ENCODE measurements around the gene PRR29. TPM values are rescaled to one million over a fixed set of nuclear protein-coding genes. Genes with fewer than 3 reads are reported as not detected.
A peak's percentile ranks its signal among the peaks of the same experiment; 100 is the strongest.

Gene PRR29
- total and polyA plus RNA-seq, 7 donors = 0.22 to 0.60 TPM; not detected in 5

DNA sequence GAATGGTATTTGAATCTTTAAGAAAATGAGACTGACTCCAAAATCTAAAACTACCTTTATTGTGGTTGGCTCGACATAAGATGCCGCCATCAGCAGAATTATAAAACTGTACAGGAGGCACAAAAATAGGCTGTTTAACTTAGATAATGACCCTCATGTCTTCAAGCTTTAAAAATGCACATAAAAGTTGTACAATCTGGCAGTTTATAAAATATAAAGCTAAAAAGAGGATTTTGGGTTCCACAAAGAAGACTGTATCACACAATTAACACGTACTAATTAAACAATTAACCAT is 40.9 kb downstream of the PRR29 start:
- 95 to 97% methylated on average over 3 of the region's 3 CpGs for WGBS, 2 donors
- Histone ChIP-seq H3K27me3 (no peaks in the 10 kb centered on the region), H3K4me3 (no peak overlapping the region), H3K9me3 (no peaks in the 10 kb centered on the region), H3K36me3 (peaks cover under 1 to 26% (median 11%) of the 10 kb centered on the region in 4 donors), H3K27ac (no peak overlapping the region), H3K4me1 (no peaks in the 10 kb centered on the region)
- no peak for DNase-seq
- intact Hi-C loops (cut with DNase I) = no loop called here
- no peak for TF ChIP-seq EP300 (IDR thresholded peaks at IDR 0.05)

DNA sequence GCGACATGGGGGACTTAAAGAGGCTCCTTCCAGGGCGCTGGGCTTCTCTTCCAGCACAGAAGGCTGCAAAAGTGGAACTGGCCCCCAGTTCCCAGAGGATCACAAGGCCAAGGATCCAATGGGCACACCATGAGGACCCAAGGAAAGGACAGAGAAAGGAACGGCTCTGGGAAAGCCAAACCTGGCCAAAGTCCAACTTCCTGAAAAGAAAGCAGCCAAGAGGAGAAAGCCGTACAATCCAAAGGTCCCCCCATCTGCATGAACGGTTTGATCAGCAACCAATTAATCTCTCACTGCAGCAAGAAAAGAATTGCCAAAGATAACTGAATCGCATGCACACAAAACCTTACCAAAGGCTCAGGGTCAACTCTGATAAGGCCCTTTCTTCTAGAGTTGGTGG is 42.1 kb downstream of the PRR29 start:
- Histone ChIP-seq H3K27me3 (no peaks in the 10 kb centered on the region), H3K36me3 (peaks cover 12 to 38% (median 22%) of the 10 kb centered on the region in 4 donors), H3K4me3 (no peak overlapping the region), H3K9me3 (no peaks in the 10 kb centered on the region), H3K27ac (no peak overlapping the region), H3K4me1 (no peaks in the 10 kb centered on the region)
- 45 to 65% methylated on average over 6 of the region's 6 CpGs for WGBS, 2 donors
- TF ChIP-seq POLR2AphosphoS5 (IDR thresholded peaks at IDR 0.05) (no peak), EP300 (IDR thresholded peaks at IDR 0.05) (no peak), POLR2A (IDR thresholded peaks at IDR 0.05) (no peak)
- TF ChIP-seq, protein P1, sequence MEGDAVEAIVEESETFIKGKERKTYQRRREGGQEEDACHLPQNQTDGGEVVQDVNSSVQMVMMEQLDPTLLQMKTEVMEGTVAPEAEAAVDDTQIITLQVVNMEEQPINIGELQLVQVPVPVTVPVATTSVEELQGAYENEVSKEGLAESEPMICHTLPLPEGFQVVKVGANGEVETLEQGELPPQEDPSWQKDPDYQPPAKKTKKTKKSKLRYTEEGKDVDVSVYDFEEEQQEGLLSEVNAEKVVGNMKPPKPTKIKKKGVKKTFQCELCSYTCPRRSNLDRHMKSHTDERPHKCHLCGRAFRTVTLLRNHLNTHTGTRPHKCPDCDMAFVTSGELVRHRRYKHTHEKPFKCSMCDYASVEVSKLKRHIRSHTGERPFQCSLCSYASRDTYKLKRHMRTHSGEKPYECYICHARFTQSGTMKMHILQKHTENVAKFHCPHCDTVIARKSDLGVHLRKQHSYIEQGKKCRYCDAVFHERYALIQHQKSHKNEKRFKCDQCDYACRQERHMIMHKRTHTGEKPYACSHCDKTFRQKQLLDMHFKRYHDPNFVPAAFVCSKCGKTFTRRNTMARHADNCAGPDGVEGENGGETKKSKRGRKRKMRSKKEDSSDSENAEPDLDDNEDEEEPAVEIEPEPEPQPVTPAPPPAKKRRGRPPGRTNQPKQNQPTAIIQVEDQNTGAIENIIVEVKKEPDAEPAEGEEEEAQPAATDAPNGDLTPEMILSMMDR (IDR thresholded peaks at IDR 0.05) = no peak
- peak; percentile 39 for DNase-seq
- intact Hi-C loops (cut with DNase I) = no loop called here

DNA sequence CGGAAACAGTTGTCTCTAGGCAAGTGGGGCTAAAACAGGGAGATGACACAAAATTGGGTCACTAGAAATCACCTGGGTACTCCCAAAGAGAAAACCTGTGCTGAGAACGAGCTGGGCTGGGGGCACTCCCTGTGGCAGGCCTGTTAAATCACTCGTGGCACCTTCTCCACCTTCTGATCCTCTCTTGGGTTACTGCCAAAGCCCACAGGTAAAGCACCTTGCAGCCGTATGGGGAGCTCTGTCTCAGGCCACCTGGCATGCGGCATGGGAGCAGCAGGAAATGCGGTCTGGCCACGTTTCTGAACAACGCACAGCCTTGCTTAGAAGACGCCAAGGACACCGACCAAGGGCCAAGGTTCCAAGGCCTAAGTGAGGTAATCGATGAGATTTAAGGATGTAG is 43.8 kb downstream of the PRR29 start:
- H3K4me3 ChIP-seq = no peak overlapping the region
- no peaks in the 10 kb centered on the region for H3K27me3 ChIP-seq
- intact Hi-C loops (cut with DNase I) = no loop called here
- H3K4me1 ChIP-seq = no peaks in the 10 kb centered on the region
- TF ChIP-seq POLR2AphosphoS5 (IDR thresholded peaks at IDR 0.05) = no peak
- TF ChIP-seq EP300 (IDR thresholded peaks at IDR 0.05) = no peak
- no peak for TF ChIP-seq POLR2A (IDR thresholded peaks at IDR 0.05)
- TF ChIP-seq, protein P1 (IDR thresholded peaks at IDR 0.05) = no peak
- DNase-seq = peak; percentile 32
- H3K36me3 ChIP-seq = peaks cover 18 to 55% (median 34%) of the 10 kb centered on the region in 4 donors
- 69% methylated on average over 11 of the region's 11 CpGs for WGBS, 2 donors
- H3K27ac ChIP-seq = no peak overlapping the region
- H3K9me3 ChIP-seq = no peaks in the 10 kb centered on the region

DNA sequence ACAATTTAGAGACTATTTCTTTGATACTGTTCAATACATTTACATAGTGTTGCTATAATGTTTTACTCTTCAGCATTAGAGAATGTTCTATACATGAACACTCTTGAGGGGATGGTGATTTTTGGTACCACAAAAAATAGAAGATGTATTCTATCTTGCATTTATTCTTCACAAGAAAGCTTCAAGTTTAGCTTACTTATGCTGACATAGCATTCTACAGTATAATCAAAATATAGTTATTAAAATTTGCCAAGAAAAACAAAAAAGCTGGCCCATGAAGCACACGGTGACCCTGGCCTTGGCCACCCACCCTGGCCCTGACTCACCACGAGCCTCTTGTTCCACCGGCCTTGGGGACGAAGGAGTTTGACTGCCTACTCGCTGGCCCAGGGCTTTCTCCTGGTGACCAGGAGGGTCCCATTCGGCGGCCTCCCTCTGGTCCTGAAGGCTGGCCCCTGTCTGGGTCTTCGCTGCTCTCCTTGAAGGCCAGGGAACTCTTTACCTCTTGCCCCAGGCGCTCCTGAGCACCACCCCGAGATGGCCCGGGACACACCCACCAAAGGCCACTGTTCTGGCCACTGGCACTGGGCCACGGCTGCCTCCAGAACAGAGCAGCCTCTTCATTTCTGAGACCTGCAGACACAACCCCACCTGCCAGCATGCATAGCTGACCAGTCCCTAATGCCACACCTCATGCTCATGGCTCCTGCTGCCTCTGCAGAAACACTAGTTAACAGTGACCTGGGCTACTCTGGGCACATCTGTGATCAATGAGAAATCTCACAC is 44.7 kb downstream of the PRR29 start:
- intact Hi-C loops (cut with DNase I) = no loop called here
- WGBS, 2 donors = 91 to 94% methylated on average over 12 of the region's 12 CpGs
- Histone ChIP-seq H3K27me3 (no peaks in the 10 kb centered on the region), H3K4me1 (no peaks in the 10 kb centered on the region), H3K9me3 (no peaks in the 10 kb centered on the region), H3K4me3 (no peak overlapping the region), H3K36me3 (peaks cover 18 to 63% (median 39%) of the 10 kb centered on the region in 4 donors), H3K27ac (no peak overlapping the region)
- DNase-seq = no peak
- TF ChIP-seq POLR2AphosphoS5 (IDR thresholded peaks at IDR 0.05) = no peak

DNA sequence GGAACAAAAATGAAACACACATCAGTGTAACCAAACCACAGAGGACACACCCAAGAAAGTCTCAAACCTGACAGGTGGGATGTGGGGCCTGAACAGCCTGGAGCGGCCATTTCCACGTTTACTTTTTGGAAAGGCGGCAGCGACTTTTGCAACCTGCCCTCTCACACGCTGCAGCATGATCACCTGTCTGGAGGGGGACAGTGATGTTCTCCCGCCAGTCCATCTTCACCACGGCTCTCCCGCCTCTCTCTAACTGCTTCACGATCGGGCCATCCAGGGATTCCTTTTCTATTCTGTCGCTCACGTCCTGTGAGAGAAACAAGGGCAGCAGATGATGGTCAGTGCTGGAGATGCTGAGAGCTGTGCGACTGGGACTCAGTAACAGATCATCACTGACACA is 47.0 kb downstream of the PRR29 start:
- no peaks in the 10 kb centered on the region for H3K4me1 ChIP-seq
- no peak overlapping the region for H3K27ac ChIP-seq
- TF ChIP-seq POLR2AphosphoS5 (IDR thresholded peaks at IDR 0.05) (no peak), EP300 (IDR thresholded peaks at IDR 0.05) (no peak)
- TF ChIP-seq, protein P1 (IDR thresholded peaks at IDR 0.05) = no peak
- intact Hi-C loops (cut with DNase I) = no loop called here
- H3K4me3 ChIP-seq = no peak overlapping the region
- no peaks in the 10 kb centered on the region for H3K27me3 ChIP-seq
- no peaks in the 10 kb centered on the region for H3K9me3 ChIP-seq
- DNase-seq = no peak
- peaks cover 18 to 76% (median 46%) of the 10 kb centered on the region in 4 donors for H3K36me3 ChIP-seq
- 87 to 88% methylated on average over 13 of the region's 13 CpGs for WGBS, 2 donors

DNA sequence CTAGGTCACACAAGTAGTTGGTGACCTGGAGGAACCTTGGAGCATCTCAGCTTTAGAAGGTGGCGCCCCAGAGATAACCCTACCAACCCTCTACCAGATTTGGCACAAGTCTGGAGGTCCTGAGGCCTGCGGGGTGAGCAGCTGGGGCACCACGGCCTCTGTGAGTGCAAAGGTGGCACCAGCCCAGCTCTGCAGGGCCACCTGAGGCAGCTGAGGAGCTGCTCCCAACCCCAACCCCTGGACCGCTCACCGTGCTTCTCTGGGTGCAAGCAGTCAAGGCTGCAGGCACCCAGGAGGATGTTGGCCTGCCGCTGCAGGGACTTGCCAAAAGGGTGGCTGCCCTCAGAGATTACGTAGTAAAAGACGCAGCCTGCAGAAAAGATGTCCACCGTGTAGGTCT is 50.7 kb downstream of the PRR29 start:
- TF ChIP-seq EP300 (IDR thresholded peaks at IDR 0.05) = no peak
- no peak for TF ChIP-seq POLR2AphosphoS5 (IDR thresholded peaks at IDR 0.05)
- TF ChIP-seq, protein P1 (IDR thresholded peaks at IDR 0.05) = no peak
- no peak for TF ChIP-seq POLR2A (IDR thresholded peaks at IDR 0.05)
- no peak for DNase-seq
- WGBS, 2 donors = 94 to 96% methylated on average over 9 of the region's 9 CpGs
- no peak overlapping the region for H3K4me3 ChIP-seq
- H3K27ac ChIP-seq = no peak overlapping the region
- no peaks in the 10 kb centered on the region for H3K27me3 ChIP-seq
- intact Hi-C loops (cut with DNase I) = no loop called here
- no peaks in the 10 kb centered on the region for H3K9me3 ChIP-seq
- H3K4me1 ChIP-seq = no peaks in the 10 kb centered on the region
- peaks cover 18 to 98% (median 43%) of the 10 kb centered on the region in 4 donors for H3K36me3 ChIP-seq

All from sigmoid colon (tissue), 7 donors.